K562 (cell line): ENCODE results near the gene BRINP1. TPM values are rescaled to one million over a fixed set of nuclear protein-coding genes. Genes with fewer than 3 reads are reported as not detected.

Source experiments
- ATAC-seq: fragments of 200-7000 bp; cut with Tn5 transposase; 3 replicates; pipeline ENCODE4 v1.9.1; 2020; ENCODE audit warnings: moderate library complexity
- BruUV-seq: library from RNA; stranded (reverse); fragments of 400-500 nt; replicated peaks from 2 replicates; lab custom pipeline; 2021; lab: Mats Ljungman, UMichigan
- CTCF ChIA-PET: fragments of 300-600 bp; formaldehyde crosslinking; extraction: SDS; loops from one replicate; lab custom pipeline; 2021; ENCODE audit warnings: low intra/inter-chr PET ratio; lab: Yijun Ruan, JAX
- POLR2A ChIA-PET: fragments of 300-600, 350-650 bp; sonication (Branson Sonifier 250); formaldehyde crosslinking; extraction: SDS; loops from one replicate; lab custom pipeline; 2021; ENCODE audit warnings: antibody characterized with exemption, inconsistent platforms; lab: Yijun Ruan, JAX
- DNase-seq, 4 experiments: peaks; one replicate each; pipeline versions ENCODE4 v3.0.0 to v3.0.0-alpha.2; 2011 to 2018; ENCODE audit warnings: low spot score in 3 of 4, mixed read lengths in 3 of 4; ENCODE audit errors: extremely low read depth in 1 of 4
- FAIRE-seq: peaks from 2 replicates; lab custom pipeline; 2011; peaks lifted over from hg19 to GRCh38; lab: Jason Lieb, UNC
- H2AFZ ChIP-seq: 2 replicates; pipeline ENCODE4 v1.6.0; 2011; ENCODE audit warnings: low read depth, low read length, control low read depth, inconsistent platforms
- H3K27ac ChIP-seq: fragments of 200-600 bp; 3 replicates; pipeline ENCODE4 v1.8.0; 2011; ENCODE audit warnings: low read depth, mild to moderate bottlenecking, control low read depth, inconsistent platforms, low read length, moderate library complexity, mixed read lengths; ENCODE audit errors: extremely low read depth
- H3K27me3 ChIP-seq, 2 experiments: fragments of 300-600 bp in 1 of 2; 2 replicates in 1 of 2; 3 replicates in 1 of 2; pipeline versions ENCODE4 v1.6.0 to v1.8.0; 2011; ENCODE audit warnings: inconsistent platforms in 2 of 2, low read length in 2 of 2, mild to moderate bottlenecking in 1 of 2, mixed read lengths in 1 of 2, moderate library complexity in 1 of 2; ENCODE audit not compliant: control insufficient read depth in 2 of 2, insufficient read depth in 2 of 2
- H3K36me3 ChIP-seq: fragments of 300-600 bp; 3 replicates; pipeline ENCODE4 v1.8.0; 2011; ENCODE audit warnings: mild to moderate bottlenecking, low read length, inconsistent platforms; ENCODE audit not compliant: control insufficient read depth, insufficient read depth
- H3K4me1 ChIP-seq, 2 experiments: fragments of 200-600 bp in 1 of 2; replicated peaks in 1 of 2; 2 replicates in 1 of 2; 3 replicates in 1 of 2; pipeline versions ENCODE4 v1.5.1 to v1.8.0; 2011; ENCODE audit warnings: inconsistent platforms in 2 of 2, low read length in 2 of 2, mild to moderate bottlenecking in 1 of 2, mixed read lengths in 1 of 2, moderate library complexity in 1 of 2; ENCODE audit not compliant: control insufficient read depth in 2 of 2, insufficient read depth in 2 of 2
- H3K4me2 ChIP-seq: 2 replicates; pipeline ENCODE4 v1.6.1; 2011; ENCODE audit warnings: low read length, control low read depth, inconsistent platforms, mixed read lengths; ENCODE audit not compliant: insufficient read depth
- H3K4me3 ChIP-seq: fragments of 200-600 bp; sonication (generic), shearing (Covaris generic); 2 replicates; pipeline ENCODE4 v1.5.1; 2016; ENCODE audit warnings: control low read depth, inconsistent platforms
- H3K79me2 ChIP-seq: fragments of 200-600 bp; 3 replicates; pipeline ENCODE4 v1.8.0; 2011; ENCODE audit warnings: low read length, inconsistent platforms; ENCODE audit not compliant: control insufficient read depth, insufficient read depth
- H3K9ac ChIP-seq, 2 experiments: 2 replicates each; pipeline versions ENCODE4 v1.6.0 to v1.6.1; 2011; ENCODE audit warnings: low read depth in 2 of 2, low read length in 2 of 2, control low read depth in 1 of 2, inconsistent platforms in 1 of 2, mild to moderate bottlenecking in 1 of 2, mixed read lengths in 1 of 2; ENCODE audit not compliant: insufficient read depth in 1 of 2
- H3K9me1 ChIP-seq: one replicate; pipeline ENCODE4 v1.6.0; 2011; ENCODE audit warnings: inconsistent platforms, mild to moderate bottlenecking, low read length, moderate library complexity; ENCODE audit not compliant: control insufficient read depth, insufficient read depth
- H3K9me3 ChIP-seq: replicated peaks from 2 replicates; pipeline ENCODE4 v1.5.1; 2011; ENCODE audit warnings: low read depth, low read length, inconsistent platforms; ENCODE audit not compliant: control insufficient read depth, insufficient read depth
- H4K20me1 ChIP-seq: replicated peaks from 2 replicates; pipeline ENCODE4 v1.6.1; 2011; ENCODE audit warnings: low read length, inconsistent platforms, mixed read lengths; ENCODE audit not compliant: control insufficient read depth, insufficient read depth
- CTBP1 ChIP-seq: fragments of 450-650 bp; IDR thresholded peaks from 2 replicates; pipeline ENCODE4 v1.6.1; 2016; ENCODE audit warnings: borderline replicate concordance
- HES1 ChIP-seq: fragments of 450-650 bp; IDR thresholded peaks from 2 replicates; pipeline ENCODE4 v1.6.1; 2016; ENCODE audit warnings: low read depth, mild to moderate bottlenecking, moderate library complexity
- STAT6 ChIP-seq: sonication (generic); formaldehyde crosslinking; IDR thresholded peaks from 2 replicates; pipeline ENCODE4 v1.8.1; 2023; ENCODE audit warnings: mild to moderate bottlenecking, missing genetic modification reagents
- WGBS: fragments of 100-300 bp; shearing (Covaris generic); methylation state at CpG from one replicate; pipeline ENCODE4 v1.1.6; 2016; ENCODE audit warnings: low coverage, mixed read lengths; ENCODE audit not compliant: insufficient coverage; ENCODE audit errors: missing lambda C conversion rate; 5-methylcytosine and 5-hydroxymethylcytosine counted together
- in situ Hi-C: fragments of 300-500 bp; cut with MboI; formaldehyde crosslinking; loops from 4 replicates; pipeline ENCODE4 v1.15.0; 2018; ENCODE audit warnings: inconsistent platforms, mixed read lengths
- intact Hi-C: fragments of 100-400 bp; cut with micrococcal nuclease; formaldehyde crosslinking; loops from 2 replicates; pipeline ENCODE4 v1.14.2; 2022
- polyA plus RNA-seq, 8 experiments: library from polyadenylated mRNA; depleted of rRNA in 4 of 8; stranded (reverse) in 5 of 8; unstranded in 3 of 8; fragments of >200 nt; fragmentation: Nextera tagmentation in 2 of 8; fragmentation: Illumina TruSeq in 1 of 8; extraction: Ambion mirVana in 2 of 8; extraction: Trizol in 1 of 8; gene quantifications; 2 replicates each; pipeline versions ENCODE4 v1.2.1 to v1.2.3, GENCODE V29; 2011 to 2014; ENCODE audit warnings: inconsistent platforms in 1 of 8, missing spikeins in 1 of 8
- total RNA-seq, 7 experiments: library from RNA; depleted of rRNA in 6 of 7; stranded (reverse); fragments of >200 nt in 6 of 7; fragmentation: Illumina TruSeq in 2 of 7; extraction: Trizol in 2 of 7; gene quantifications; 2 replicates each; pipeline versions ENCODE4 v1.2.1 to v1.2.3, GENCODE V29; 2011 to 2021; ENCODE audit warnings: low replicate concordance in 1 of 7
- TF ChIP-seq, protein P1 (sequence below): fragments of 450-650 bp; formaldehyde crosslinking; conservative IDR thresholded peaks from 2 replicates; pipeline ENCODE4 v1.4.0; 2022; ENCODE audit warnings: mild to moderate bottlenecking, missing genetic modification characterization
- TF ChIP-seq, protein P2 (sequence below): sonication (generic); formaldehyde crosslinking; IDR thresholded peaks from 2 replicates; pipeline ENCODE4 v1.8.0; 2022; ENCODE audit warnings: mild to moderate bottlenecking, missing genetic modification reagents

BRINP1 gene
- total and polyA plus RNA-seq, 9 of the 15 experiments (the other 6 are each of a cell fraction or from before 2014, with no cell fraction given) = not detected

GRCh38 chr9:119251936-119252335 is 117.3 kb downstream of the BRINP1 start:
- CTCF ChIA-PET = no interaction called here
- no peak for DNase-seq
- Histone ChIP-seq H4K20me1 (no peaks in the 10 kb centered on the region), H3K27ac (no peak overlapping the region), H3K36me3 (no peaks in the 10 kb centered on the region), H3K9ac (no peak overlapping the region), H3K4me2 (no peak overlapping the region), H3K4me1 (no peaks in the 10 kb centered on the region), H3K4me3 (no peak overlapping the region), H3K9me3 (no peaks in the 10 kb centered on the region), H3K9me1 (no peaks in the 10 kb centered on the region), H3K79me2 (no peaks in the 10 kb centered on the region), H3K27me3 (no peaks in the 10 kb centered on the region), H2AFZ (no peak overlapping the region)
- in situ Hi-C loops = no loop called here
- no peak for ATAC-seq
- intact Hi-C loops = no loop called here
- FAIRE-seq = no peak
- 0% methylated on average over 4 of the region's 5 CpGs for WGBS
- TF ChIP-seq CTBP1 = no peak
- TF ChIP-seq, protein P1, sequence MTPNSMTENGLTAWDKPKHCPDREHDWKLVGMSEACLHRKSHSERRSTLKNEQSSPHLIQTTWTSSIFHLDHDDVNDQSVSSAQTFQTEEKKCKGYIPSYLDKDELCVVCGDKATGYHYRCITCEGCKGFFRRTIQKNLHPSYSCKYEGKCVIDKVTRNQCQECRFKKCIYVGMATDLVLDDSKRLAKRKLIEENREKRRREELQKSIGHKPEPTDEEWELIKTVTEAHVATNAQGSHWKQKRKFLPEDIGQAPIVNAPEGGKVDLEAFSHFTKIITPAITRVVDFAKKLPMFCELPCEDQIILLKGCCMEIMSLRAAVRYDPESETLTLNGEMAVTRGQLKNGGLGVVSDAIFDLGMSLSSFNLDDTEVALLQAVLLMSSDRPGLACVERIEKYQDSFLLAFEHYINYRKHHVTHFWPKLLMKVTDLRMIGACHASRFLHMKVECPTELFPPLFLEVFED (CRISPR knock-in tag) = no peak
- no peak for TF ChIP-seq HES1
- TF ChIP-seq, protein P2, sequence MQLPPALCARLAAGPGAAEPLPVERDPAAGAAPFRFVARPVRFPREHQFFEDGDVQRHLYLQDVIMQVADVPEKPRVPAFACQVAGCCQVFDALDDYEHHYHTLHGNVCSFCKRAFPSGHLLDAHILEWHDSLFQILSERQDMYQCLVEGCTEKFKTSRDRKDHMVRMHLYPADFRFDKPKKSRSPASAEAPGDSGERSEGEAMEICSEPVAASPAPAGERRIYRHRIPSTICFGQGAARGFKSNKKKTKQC (CRISPR knock-in tag) = no peak
- TF ChIP-seq STAT6 = no peak
- POLR2A ChIA-PET = no interaction called here
- BruUV-seq = no TSS peak
